Hematopoietic multipotent progenitor cell treated with erythropoietin and hydrocortisone succinate and interleukin-3 and kit ligand, for 6 days (in vitro differentiated cells): ENCODE results near the gene SASH1.

Source experiments
- DNase-seq: peaks from one replicate; pipeline ENCODE4 v3.0.0-alpha.2; 2015

SASH1 gene

GRCh38 chr6:148406579-148407371 lies 64.1 kb downstream of the SASH1 start:
- no peak for DNase-seq

- DNase-seq: no peak
These were observed 64.7 kb downstream of the SASH1 start for GRCh38 chr6:148407372-148407771.

GRCh38 chr6:148413321-148414091 lies 70.9 kb downstream of the SASH1 start:
- DNase-seq: no peak

GRCh38 chr6:148414092-148414489 lies 71.5 kb downstream of the SASH1 start:
- no peak for DNase-seq

- no peak for DNase-seq
These were observed 72.2 kb downstream of the SASH1 start for GRCh38 chr6:148414836-148415235.

- no peak for DNase-seq
These were observed 73.0 kb downstream of the SASH1 start for GRCh38 chr6:148415511-148416260.

- no peak for DNase-seq
These were observed 73.8 kb downstream of the SASH1 start for GRCh38 chr6:148416330-148416965.

GRCh38 chr6:148417045-148417444 lies 74.4 kb downstream of the SASH1 start:
- no peak for DNase-seq

- no peak for DNase-seq
These were observed 76.8 kb downstream of the SASH1 start for GRCh38 chr6:148419430-148419829.

- no peak for DNase-seq
These were observed 79.4 kb downstream of the SASH1 start for GRCh38 chr6:148422085-148422484.

GRCh38 chr6:148423133-148423532 lies 80.5 kb downstream of the SASH1 start:
- no peak for DNase-seq

GRCh38 chr6:148423601-148424270 lies 81.1 kb downstream of the SASH1 start:
- DNase-seq: no peak

GRCh38 chr6:148425443-148425842 lies 82.8 kb downstream of the SASH1 start:
- DNase-seq: no peak

- DNase-seq: no peak
These were observed 83.8 kb downstream of the SASH1 start for GRCh38 chr6:148426317-148426977.

- DNase-seq: no peak
These were observed 84.7 kb downstream of the SASH1 start for GRCh38 chr6:148427333-148427732.

- no peak for DNase-seq
These were observed 86.8 kb downstream of the SASH1 start for GRCh38 chr6:148429423-148429822.

GRCh38 chr6:148430897-148431296 lies 88.3 kb downstream of the SASH1 start:
- DNase-seq: no peak

- no peak for DNase-seq
These were observed 88.8 kb downstream of the SASH1 start for GRCh38 chr6:148431413-148431812.

GRCh38 chr6:148431840-148432239 lies 89.2 kb downstream of the SASH1 start:
- DNase-seq: no peak

GRCh38 chr6:148432462-148433195 lies 90.0 kb downstream of the SASH1 start:
- no peak for DNase-seq

- DNase-seq: no peak
These were observed 92.7 kb downstream of the SASH1 start for GRCh38 chr6:148435386-148435785.
